ENCODE measurements around the gene CHD6. TPM values are rescaled to one million over a fixed set of nuclear protein-coding genes. Genes with fewer than 3 reads are reported as not detected.

The CHD6 gene
- total RNA-seq, 1 donor from 2014 or later = 45.4 TPM

- intact Hi-C loops (cut with micrococcal nuclease) = no loop called here
These were observed 3.8 kb upstream of the CHD6 start for GRCh38 chr20:41621971-41622370.

GRCh38 chr20:41621421-41621820, 3.2 kb upstream of the CHD6 start:
- intact Hi-C loops (cut with micrococcal nuclease) = no loop called here

- intact Hi-C loops (cut with micrococcal nuclease) = loop anchor here (5.0 to 10.0 kb wide), 5 partner anchors 192 to 1838 kb away; partner anchors contain the start of gene SRSF6
These were observed 1.4 kb upstream of the CHD6 start for GRCh38 chr20:41619360-41620100.

GRCh38 chr20:41618807-41619311, 682 bp upstream of the CHD6 start:
- intact Hi-C loops (cut with micrococcal nuclease) = loop anchor here (1.0 to 10.0 kb wide), 10 partner anchors 74 to 1838 kb away; partner anchors contain the start of genes LPIN3, SRSF6 and ZHX3

GRCh38 chr20:41617059-41617901, 897 bp downstream of the CHD6 start:
- intact Hi-C loops (cut with micrococcal nuclease) = loop anchor here (5.0 to 10.0 kb wide), 5 partner anchors 190 to 1840 kb away; partner anchors contain the start of gene SRSF6

- intact Hi-C loops (cut with micrococcal nuclease) = loop anchor here (5.0 to 10.0 kb wide), 5 partner anchors 189 to 1841 kb away; partner anchors contain the start of gene SRSF6
These were observed 1.9 kb downstream of the CHD6 start for GRCh38 chr20:41616228-41616627.

GRCh38 chr20:41615676-41616075, 2.5 kb downstream of the CHD6 start:
- intact Hi-C loops (cut with micrococcal nuclease) = loop anchor here (5.0 to 10.0 kb wide), 5 partner anchors 188 to 1842 kb away; partner anchors contain the start of gene SRSF6

- intact Hi-C loops (cut with micrococcal nuclease) = loop anchor here (5.0 to 10.0 kb wide), 5 partner anchors 188 to 1842 kb away; partner anchors contain the start of gene SRSF6
These were observed 3.1 kb downstream of the CHD6 start for GRCh38 chr20:41615110-41615509.

- intact Hi-C loops (cut with micrococcal nuclease) = loop anchor here (10.0 kb wide), 1 partner anchor 569 kb away; no protein-coding TSS in a partner anchor
These were observed 4.9 kb downstream of the CHD6 start for GRCh38 chr20:41613321-41613720.

GRCh38 chr20:41609474-41609873, 8.7 kb downstream of the CHD6 start:
- intact Hi-C loops (cut with micrococcal nuclease) = no loop called here

- intact Hi-C loops (cut with micrococcal nuclease) = no loop called here
These were observed 9.6 kb downstream of the CHD6 start for GRCh38 chr20:41608606-41609005.

GRCh38 chr20:41607791-41608190, 10.4 kb downstream of the CHD6 start:
- intact Hi-C loops (cut with micrococcal nuclease) = no loop called here

- intact Hi-C loops (cut with micrococcal nuclease) = no loop called here
These were observed 14.2 kb downstream of the CHD6 start for GRCh38 chr20:41604002-41604401.

GRCh38 chr20:41601742-41602141, 16.4 kb downstream of the CHD6 start:
- intact Hi-C loops (cut with micrococcal nuclease) = no loop called here

- intact Hi-C loops (cut with micrococcal nuclease) = no loop called here
These were observed 17.1 kb downstream of the CHD6 start for GRCh38 chr20:41600926-41601631.

GRCh38 chr20:41599699-41600104, 18.5 kb downstream of the CHD6 start:
- intact Hi-C loops (cut with micrococcal nuclease) = no loop called here

- intact Hi-C loops (cut with micrococcal nuclease) = no loop called here
These were observed 19.5 kb downstream of the CHD6 start for GRCh38 chr20:41598719-41599118.

GRCh38 chr20:41594514-41595322, 23.5 kb downstream of the CHD6 start:
- intact Hi-C loops (cut with micrococcal nuclease) = no loop called here

GRCh38 chr20:41592516-41593216, 25.5 kb downstream of the CHD6 start:
- intact Hi-C loops (cut with micrococcal nuclease) = no loop called here

GRCh38 chr20:41587956-41588355, 30.2 kb downstream of the CHD6 start:
- intact Hi-C loops (cut with micrococcal nuclease) = no loop called here

Measured in T-helper 1 cell treated with Interleukin-12 subunit alpha and Interleukin-12 subunit beta and Interleukin-4 antibody, amounts not matched to agents 30 ng/mL and 1 ng/mL, for 36 hours (primary cell).